Measurements from ENCODE around the gene STIL.

Gene STIL

DNA sequence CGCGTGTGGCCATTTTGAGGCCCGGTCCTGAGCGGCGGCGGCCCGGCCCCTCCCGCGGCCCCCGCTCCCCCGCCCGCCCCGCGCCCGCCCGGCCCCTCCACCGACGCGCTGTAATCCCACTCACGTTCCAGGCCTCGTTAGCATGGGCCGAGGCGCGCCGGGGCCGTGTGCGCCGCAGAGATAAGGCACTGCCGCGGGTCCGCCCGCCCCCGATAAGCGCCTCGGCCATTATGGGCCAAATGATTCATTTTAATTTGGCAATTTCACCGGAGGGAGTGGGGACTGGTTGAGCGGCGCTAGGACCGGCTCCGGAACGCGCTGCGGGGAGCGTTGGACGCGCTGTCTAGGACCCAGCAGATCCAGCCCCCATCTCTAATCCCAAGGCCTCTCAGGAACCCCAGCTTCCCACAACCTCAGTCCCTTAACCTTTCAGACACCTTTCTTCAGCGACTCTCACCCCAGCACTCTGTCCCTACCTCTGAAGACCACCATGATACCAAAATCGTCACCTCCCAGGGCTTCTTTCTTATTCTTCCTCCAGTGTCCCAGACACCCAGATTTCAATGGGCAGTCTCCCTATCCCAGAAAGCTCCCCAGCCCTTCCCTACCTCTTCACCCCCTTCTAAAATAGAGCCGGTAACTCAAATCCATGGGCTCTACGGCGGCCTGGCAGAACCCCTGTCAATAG, 81.6 kb downstream of the STIL start, which contains the start of gene TAL1:
Gene TAL1 (minus strand): TSS at position 39 of the 688 bp plus-strand sequence. CDS start 6,337 bp downstream, outside the sequence.
- no peak for DNase-seq

DNA sequence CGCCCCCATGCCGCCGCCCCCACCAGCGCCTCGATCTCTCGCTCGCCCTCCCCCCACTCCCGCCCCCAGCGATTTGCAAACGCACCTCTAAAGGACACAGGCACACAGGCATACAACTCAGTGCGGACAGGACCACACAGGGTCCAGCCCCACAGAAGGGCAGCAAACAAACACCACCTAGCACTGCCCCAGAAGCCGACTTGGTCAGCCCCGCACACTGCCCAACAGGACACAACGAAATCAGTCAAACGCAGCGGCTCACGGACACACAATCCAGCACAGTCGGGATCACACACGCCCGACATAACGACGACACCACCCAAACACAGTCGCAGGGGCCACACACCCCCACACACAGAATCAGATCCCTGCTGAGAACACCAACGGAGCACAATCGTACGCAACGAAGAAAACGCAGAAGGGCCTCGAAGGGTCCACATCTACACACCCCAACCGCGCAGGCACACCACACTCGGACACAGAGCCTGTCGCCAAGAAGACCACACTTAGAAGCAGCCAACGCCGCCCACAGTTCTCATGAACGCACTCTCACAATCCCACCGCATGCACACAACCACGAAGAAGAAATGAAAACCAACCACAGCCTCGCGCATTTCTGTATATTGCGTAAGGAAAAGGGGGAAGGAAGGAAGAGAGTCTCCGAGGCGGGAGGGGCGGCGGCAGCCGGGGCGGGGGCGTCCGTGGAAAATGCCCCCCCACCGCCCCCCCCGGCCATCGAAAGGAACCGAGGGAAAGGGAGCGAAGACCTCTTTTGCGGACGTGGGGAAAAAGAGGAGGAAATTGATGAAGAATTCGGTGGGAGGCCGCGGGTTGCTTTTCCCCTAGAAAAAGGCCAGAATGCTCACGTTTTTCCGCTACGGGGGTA, 82.4 kb downstream of the STIL start:
- DNase-seq: no peak

DNA sequence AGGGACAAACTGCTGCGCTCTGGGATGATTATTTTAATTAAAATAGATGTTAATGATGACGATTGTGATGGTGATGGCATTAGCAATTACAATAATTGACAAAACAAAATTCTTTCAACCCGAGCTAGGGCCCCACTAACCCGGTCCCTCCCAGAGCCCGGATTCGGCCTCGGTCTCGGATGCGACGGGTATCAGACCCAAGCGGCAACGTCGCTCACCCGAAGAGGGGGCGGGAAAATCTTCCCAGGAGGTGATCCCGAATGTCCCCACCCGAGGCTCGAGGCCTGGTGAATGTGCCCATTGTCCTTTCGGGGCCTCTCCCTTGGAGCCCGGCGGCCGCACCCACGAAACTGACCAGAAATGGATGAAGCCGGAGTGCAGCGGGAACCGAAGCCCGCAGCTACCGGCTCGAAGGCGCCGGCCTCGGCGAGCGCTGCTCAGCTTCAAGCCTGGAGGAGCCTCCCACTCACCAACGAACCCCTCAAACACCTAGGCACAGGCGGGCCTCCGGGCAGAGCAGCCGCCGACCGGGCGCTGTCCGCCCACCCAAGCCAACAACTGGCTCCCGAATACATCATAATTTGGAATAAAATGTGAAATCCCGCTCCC, 83.2 kb downstream of the STIL start:
- no peak for DNase-seq

DNA sequence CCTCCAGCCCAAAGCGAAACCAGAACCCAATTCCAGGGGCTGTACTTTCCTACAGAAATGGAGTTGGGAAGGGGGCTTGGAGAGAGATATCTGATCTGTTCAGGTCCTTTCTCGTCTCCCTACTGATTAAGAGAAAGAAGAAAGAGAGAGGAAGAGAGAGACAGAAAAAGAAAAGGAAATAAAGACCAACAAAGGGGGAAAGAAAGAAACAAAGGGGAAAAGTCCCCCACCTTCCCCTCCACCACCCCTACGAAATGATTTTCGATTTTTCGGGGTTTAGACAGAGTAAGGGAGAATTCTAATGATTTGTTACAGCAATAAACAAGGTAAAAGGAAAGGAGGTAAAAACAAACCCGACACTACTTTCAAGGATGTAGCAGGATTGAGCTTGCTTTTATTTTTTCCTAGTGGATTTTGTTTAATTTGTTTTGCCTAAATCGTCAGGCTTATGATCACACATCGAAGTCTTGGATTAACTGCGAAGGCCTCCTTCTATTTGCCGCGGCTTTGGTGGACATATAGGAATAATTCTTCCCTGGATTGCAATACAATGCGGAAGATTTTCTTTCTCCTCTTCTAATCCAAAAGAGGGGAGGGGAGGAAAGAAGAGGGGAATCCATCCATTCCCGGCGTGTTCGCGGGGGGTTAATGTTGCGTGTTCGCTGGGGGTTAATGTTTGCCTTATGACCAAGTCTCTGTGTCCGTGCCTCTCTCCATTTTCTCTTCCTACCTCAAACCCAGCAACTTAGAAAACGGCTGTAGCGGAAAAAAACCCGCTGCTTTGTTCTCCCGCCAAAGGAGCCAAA, 83.9 kb downstream of the STIL start:
- no peak for DNase-seq

DNA sequence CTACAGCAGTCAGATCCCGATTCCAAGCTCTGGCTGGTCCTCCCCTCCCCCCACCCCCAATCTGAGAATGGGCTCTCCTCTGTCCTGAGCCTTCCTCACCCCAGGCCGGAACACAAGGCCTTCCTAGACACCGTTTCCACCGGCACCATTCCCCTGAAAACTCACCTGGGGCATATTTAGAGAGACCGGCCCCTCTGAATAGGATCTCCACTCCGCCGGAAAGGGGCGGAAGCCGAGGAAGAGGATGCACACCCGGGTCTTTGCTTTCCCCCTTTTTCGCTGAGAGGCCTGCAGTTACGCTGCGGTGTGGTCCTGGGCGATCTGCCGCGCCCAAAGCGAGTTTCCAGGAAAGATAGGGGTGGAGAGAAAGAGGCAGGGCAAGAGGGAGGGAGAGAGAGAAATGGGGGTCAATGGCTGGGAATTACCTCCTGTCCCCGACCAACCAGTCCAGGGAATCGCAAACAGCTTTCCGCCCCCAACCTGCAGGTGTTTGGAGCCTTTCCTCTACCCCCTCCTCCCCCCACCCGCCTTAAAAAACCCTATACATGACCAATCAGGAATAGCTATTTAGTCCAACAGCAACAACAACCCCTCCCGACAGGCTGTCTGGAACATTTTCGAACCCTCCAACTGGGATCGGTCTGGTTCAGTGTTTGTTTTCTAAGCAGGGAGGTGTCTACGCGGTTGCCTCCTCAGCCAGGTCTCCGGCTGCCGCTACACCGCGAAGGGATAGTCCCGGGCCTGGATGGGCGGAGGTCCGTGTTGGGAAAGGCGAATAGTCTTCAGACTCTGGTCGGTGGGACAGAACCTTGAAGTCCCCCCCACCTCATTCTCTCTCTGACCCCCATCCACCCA, 84.7 kb downstream of the STIL start:
- no peak for DNase-seq

DNA sequence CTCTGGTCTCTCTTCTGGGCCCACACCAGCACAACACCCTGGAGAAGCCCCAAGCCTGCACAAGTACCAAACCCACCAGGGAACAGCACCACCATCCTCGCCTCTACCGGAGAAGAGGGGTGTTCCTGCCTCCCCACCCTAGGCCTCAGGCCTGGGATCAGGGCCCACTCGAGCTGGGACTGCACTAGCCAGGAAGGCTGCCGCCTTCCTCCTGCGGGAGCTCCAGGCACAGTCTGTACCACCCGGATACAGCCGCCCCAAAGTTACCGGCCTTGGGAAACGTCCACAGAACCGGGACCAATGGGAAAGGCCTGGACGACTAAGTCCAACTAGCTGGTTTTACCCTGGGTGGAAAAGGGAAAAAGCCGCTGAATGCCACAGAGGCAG, 85.3 kb downstream of the STIL start:
- DNase-seq: no peak

DNA sequence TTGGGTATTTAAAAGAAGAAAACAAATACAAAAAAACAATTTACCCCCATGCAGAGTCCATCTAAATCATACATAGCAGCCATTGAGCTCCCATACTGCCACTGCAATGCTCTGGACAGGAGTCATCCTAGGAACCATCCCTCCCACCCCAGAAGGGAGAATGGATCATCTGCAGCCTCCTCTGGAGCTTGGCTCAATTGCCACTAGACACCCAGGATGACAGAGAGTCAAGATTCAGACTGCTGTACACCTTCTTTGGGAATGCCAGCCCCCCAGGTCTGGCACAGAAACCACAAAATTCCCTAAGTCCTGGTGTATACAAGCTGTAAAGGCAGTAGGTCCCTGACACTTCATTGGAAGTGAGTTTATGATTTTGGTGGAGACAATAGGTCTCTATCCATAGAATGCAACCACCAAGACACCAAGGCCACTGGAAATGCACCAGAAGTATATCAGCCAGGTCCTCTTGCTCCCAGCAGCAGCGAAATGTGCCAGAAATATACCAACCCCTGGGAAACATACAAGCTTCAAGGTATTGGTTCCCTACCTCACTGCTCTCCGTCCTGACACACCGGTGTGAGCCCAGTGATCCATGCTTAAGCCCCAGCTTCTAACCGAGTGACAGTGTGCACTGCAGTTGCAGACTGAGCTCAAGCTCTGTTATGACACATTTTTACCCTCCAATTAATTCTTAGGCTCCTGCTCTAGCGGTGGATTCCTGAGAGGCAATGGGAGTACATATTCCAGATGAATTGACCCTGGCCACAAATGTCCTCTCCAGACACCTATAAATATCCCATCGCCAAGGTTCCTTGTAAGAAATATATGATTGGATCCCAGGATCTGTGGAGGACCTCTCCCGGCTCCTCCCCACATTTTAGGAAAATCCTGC, 86.4 kb downstream of the STIL start:
- no peak for DNase-seq

DNA sequence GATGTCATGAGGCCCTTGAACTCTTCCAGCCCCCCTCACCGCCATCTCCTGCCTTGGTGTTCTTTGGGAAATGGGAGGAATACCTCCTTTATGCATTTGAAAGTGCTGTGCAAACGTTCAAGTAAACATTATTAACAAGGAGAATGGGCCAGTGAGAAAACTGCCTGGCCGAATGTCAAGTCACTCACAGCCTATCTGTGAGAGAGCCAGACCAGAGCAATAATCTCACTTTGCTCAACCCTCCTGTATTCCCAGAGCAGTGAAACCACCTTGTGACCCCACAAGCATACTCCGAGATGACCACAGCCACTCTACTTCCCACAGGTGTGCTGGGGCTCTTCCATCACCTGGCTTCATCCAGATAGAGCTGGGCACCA, 87.1 kb downstream of the STIL start:
- no peak for DNase-seq

DNA sequence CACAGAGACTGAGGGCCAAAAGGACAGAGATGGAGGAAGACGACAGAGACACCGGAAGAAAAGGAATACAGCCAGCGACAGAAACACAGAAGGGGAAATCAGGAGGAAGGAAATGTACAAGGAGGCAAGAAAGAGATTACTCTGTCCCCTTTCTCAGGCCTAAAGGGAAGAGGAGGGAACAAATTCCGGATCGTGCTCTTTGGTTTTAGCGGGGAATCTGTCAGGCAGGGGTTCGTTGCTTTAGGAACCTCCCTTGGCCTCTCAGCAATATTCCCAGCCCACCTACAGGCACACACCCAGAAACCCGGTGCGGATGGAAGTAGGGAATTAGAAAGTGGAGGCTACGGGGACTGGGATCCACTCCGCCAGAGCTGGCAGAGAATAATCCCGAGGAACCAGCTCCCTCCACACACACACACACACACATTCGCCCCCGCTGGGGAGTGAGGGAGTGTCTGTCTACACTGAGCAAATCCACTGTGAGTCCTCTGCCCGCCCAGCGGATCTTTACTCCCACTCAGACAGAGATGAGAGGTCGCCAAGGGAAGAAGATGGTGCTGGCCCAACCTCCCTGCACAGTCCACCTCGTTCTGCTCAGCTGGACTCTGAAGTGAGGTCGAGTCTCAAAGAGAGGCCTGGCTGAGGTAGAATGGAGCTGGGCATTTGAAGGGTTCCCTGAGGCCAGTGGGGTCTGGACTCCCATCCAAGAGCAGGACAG, 87.7 kb downstream of the STIL start:
- DNase-seq: no peak

DNA sequence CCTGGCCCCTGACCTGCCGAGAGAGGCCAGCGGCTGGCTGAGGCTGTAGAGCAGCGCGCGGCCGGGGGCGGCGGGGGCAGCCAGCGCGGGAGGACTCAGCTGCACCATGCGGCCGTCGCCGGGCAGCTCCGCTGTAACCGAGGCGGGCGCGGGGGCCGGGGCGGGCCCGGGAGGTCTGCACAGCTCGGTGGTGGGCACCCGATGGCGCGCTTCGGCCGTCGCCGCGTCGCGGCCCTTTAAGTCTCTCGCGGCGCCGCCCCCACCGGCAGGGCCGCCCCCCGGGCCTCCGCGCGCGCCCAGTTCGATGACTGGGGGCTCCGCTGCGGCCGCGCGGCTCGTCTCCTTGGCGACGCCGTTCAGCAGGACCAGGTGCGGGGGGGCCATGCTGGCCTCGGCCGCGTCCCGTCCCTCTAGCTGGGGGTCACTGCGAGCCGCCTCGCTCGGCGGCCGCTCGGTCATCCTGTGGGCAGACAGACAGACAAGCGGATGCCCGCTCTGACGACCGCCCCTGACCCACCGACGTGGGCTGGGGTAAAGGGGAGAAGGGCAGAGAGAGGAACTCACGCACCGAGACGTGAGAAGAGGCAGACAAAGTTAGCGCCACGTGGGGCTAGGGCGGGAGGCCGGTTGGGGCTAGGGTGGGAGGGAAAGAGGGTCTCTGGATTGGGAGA, 88.4 kb downstream of the STIL start:
- DNase-seq: no peak

DNA sequence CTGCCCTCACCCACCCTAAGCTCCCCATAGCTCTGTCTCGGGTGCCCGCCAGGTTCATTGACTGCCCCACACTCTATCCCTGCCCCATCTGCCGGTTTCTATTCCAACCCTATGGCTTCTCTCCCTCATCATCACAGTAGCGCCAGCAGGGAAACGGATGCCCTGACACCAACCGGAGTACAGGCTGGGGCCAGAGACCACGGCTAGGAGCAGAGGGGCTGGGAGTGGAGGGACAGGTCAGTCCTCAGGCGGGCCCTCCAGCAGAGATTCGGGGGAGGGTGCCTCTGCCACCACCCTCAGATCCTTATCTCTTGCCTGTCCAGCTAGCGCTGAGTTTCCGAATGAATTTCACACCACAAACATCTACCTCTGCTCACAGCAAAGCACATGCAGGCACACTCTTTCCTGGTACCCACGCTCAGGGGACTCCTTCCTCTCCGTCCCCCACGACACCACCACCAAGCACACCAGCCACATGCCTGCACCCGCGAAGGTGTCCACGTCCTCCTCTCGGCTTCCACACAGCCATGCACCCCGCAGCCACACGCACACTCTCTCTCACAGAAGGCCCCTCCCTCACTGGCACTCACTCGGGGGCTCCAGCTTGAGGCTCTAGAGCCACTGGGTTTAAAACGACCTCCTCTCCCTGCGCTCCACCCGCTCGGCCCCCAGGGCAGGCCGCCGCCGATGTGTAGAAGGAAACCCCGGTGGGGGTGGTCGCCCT, 89.1 kb downstream of the STIL start:
- DNase-seq: no peak

DNA sequence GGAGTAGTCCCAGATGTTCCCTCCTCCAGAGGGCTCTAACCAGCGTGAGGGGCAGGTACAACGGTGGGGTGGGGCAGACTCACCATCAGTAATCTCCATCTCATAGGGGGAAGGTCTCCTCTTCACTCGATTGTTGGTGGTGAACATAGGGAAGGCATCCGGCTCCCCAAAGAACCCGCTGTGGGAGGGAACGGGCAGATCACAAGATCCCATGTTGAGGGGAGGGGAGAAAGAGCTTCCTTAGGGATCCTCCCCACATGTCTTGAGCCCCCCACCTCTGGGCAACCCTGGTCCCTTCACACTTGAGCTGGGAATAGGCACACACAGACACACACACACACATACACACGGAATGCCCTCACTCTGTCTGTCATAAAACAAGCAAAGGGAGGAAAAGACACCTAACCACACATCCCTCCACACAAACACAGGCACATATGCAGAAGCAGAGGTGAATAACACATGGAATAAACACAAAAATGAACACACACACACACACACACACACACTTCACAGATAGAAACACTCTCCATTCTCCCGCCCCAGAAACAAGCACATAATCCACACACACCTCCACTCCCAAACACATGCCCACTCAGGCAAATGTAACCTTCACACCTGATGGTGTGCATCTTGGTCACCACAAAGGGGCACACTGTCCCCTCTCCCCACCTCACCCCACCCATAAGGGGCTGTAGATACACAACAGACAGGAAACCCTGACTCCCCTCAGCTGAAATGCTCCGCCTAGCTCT, 89.8 kb downstream of the STIL start:
- no peak for DNase-seq

DNA sequence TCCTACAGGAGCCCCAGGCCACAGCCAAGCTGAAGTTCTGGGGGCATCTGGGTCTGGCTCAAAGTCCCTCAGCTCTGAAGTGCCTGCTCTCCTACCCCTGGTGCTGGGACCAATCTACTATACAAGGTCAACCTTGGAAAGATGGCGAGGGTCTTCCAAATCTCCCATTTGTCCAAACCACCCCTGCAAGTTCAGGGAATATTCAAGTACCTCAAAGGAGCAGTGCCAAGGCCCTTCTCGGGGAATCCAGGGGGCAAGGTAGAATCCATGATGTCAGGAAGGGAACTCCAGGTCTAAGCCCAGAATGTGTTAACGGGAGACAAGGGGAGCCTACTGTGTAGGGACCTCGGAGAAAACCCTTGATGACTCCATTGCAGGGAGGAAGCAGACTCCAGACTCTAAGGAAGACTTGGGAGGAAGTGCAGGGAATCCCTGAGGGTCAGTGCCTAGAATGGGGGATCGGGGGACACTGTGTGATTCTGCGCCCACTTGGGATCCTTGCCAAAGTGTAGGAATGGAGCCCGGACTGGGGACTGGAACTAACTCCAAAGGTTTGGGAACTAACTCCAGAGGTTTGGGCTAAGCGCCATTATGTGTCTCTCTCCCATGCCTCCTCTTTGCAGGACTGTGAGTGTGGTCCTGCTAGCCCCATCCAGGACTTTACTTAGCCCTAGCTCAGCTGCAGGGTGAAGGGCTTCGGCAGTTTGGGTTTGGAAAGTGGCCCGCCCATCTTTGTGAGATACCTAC, 90.6 kb downstream of the STIL start:
- no peak for DNase-seq

DNA sequence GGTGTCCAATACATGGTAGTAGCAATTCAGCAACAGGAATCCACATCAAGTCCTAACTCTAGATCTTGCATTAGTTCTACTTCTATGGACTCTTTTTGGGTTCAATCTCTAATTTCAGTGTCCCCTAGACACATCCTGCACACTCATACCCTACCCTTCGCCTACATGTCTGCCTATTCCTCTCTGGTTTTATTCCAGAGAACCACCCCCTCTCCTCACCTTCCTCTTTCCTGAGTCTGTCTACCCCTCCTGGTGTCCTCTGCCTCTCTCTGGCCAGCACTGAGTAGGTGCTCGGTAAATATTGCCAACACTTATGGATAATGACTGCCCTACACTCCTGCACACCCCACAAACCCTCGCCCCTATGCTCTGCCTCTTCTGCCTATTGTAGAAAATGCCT, 91.5 kb downstream of the STIL start:
- no peak for DNase-seq

DNA sequence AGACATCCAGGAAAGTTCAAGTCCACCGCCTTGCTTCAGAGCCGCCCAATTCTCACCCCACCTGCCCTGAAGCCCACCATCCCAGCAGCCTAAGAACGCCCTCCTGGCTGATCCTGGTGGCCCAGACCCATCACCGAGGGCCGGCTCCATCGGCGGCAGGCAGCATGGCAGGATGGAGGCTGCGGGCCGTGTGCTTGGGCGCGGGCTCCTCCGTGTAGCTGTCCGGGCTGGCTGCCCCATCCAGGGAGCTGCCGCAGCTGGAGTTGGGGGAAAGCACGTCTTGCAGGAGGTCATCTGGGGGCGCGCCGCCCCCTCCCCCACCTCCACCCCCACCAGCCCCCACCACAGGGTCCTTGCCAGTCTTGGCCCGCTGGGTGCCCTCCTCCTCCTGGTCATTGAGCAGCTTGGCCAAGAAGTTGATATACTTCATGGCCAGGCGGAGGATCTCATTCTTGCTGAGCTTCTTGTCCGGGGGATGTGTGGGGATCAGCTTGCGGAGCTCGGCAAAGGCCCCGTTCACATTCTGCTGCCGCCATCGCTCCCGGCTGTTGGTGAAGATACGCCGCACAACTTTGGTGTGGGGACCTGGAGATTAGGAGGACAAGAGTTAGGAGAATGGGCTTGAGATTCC, 94.2 kb downstream of the STIL start:
- DNase-seq: no peak

DNA sequence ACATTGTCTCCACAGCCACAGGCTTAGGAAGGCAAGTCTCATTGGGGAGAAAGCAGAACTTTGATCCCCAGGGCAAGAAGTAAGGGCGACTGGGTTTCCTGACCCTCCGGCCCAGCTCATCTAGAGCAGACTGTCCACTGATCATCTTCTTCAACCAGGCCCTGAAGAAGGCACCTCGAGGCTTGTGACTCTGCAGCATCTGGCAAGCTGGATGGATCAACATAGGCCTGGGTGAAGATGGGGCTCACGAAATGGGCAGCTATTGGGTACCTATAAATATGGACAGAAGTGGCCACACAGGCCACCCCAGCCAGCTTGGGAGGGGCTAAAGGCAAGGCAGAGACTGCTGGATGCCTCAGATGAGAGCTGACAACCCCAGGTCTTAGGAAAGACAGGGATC, 94.9 kb downstream of the STIL start:
- no peak for DNase-seq
